ENCODE measurements around the gene CHRND.
A peak's percentile ranks its signal among the peaks of the same experiment; 100 is the strongest.

The CHRND gene

DNA sequence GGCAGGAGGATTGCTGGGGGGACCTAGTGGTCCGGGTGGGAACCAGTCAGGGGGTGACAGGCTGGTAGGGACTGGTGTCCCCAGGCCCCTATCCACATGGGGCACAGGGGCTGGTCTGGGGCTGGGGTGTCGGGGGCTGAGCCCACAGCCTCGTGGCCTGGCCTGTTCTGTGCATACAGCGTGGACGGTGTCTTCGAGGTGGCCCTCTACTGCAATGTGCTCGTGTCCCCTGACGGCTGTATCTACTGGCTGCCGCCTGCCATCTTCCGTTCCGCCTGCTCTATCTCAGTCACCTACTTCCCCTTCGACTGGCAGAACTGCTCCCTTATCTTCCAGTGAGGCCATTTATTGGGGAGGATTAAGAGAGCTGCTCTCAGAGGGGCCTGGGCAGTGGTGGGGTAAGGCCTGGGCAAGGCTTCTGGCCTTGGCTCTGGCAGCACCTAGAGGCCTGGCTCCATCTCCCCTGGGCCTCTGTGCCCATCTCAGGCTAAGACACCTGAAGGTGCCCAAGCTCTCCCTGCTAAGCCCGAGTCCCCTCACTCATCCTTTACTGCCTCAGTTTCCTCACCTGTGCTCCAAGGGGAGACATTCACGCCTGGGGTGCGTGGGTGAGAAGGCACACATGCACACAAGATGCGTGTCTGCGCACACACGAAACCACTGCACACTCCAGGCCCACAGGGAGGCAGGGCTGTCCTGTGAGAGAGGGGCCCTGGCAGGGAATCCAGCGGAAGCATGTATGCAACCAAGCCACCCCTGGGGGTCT, 15.4 kb downstream of the CHRND start:
- H3K4me3 ChIP-seq (ENCODE audit: low read depth, low read length), result no peak overlapping the region

DNA sequence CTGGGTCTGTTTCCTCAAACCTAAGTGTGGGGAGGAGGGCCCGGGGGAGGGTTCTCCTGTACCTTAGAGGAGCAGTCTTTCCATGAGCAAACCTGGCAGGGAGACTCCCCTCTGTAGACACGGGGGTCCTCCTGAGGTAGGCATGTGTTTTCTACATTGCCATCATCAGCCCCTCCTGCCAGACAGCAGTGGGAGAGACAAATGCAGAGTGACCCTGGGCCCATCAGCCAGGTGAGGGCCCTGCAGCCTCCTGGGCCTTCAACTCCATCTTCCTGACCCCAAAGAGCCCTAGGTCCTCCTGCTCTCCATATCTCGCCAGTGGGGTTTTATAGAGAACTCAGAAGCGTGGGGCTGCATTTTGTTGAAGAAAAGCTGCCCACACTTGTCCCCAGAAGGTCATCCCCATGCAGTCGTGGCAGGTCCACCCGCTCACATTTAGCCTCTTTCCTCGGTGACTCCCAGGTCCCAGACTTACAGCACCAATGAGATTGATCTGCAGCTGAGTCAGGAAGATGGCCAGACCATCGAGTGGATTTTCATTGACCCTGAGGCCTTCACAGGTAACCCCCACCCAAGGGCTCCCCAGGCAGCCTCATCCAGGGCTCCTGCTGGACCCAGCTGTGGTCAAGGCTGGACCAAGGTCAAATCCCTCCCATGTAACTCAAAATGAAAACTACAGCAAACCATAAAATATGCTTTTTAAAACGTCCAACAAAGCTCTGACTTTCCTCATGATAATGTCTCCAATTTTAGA, 16.2 kb downstream of the CHRND start:
- no peak overlapping the region for H3K4me3 ChIP-seq (ENCODE audit: low read depth, low read length)

DNA sequence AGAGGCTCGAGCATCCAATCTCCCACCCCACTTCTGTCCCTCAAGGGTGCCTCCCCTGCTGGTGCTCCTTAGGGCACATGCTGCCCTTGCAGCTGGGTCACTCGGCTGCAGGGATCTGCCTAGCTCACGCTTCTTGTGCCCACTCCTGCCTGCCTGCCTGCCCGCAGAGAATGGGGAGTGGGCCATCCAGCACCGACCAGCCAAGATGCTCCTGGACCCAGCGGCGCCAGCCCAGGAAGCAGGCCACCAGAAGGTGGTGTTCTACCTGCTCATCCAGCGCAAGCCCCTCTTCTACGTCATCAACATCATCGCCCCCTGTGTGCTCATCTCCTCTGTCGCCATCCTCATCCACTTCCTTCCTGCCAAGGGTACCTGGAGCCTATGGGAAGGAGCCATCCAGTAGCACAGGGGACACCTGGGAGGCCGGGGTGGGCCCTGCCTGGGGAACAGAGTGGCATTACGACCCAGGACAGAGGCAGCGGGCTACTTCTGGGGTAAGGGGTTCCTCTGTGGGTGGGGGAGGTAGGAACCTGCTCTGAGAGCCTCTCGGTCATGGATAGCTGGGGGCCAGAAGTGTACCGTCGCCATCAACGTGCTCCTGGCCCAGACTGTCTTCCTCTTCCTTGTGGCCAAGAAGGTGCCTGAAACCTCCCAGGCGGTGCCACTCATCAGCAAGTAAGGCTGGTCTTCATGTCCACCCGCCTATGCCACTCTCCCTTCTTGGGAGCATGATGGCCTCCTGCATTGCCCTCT, 16.9 kb downstream of the CHRND start:
- H3K4me3 ChIP-seq (ENCODE audit: low read depth, low read length), result no peak overlapping the region

GRCh38 chr2:232543491-232543890, 17.5 kb downstream of the CHRND start:
- no peak overlapping the region for H3K4me3 ChIP-seq (ENCODE audit: low read depth, low read length)

DNA sequence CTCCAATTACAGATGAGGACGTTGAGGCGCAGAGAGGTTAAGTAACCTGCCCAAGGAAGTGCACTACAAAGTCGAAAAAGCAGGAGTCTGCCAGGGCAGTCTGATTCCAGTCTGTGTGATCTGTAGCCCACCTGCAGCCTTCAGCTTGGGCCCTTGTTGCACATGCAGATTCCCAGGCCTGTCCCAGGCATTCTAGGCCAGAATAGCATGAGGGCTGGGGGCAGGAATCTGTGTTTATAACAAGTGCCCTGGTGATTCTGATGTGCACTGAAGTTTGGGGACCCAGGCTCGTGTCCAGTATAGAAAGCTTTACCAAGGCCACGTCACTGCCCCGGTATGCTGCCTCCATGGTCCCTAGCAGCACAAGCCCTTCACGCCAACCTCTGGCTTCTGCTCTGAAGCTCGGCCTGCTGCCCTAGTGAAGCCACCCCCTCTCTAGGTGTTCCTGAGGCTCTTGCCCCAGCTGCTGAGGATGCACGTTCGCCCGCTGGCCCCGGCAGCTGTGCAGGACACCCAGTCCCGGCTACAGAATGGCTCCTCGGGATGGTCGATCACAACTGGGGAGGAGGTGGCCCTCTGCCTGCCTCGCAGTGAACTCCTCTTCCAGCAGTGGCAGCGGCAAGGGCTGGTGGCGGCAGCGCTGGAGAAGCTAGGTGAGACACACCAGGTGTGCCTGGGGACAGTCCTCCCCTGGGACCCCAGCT, 18.1 kb downstream of the CHRND start:
- no peak overlapping the region for H3K4me3 ChIP-seq (ENCODE audit: low read depth, low read length)

- H3K4me3 ChIP-seq (ENCODE audit: low read depth, low read length), result no peak overlapping the region
These were observed 18.7 kb downstream of the CHRND start for GRCh38 chr2:232544674-232545073.

DNA sequence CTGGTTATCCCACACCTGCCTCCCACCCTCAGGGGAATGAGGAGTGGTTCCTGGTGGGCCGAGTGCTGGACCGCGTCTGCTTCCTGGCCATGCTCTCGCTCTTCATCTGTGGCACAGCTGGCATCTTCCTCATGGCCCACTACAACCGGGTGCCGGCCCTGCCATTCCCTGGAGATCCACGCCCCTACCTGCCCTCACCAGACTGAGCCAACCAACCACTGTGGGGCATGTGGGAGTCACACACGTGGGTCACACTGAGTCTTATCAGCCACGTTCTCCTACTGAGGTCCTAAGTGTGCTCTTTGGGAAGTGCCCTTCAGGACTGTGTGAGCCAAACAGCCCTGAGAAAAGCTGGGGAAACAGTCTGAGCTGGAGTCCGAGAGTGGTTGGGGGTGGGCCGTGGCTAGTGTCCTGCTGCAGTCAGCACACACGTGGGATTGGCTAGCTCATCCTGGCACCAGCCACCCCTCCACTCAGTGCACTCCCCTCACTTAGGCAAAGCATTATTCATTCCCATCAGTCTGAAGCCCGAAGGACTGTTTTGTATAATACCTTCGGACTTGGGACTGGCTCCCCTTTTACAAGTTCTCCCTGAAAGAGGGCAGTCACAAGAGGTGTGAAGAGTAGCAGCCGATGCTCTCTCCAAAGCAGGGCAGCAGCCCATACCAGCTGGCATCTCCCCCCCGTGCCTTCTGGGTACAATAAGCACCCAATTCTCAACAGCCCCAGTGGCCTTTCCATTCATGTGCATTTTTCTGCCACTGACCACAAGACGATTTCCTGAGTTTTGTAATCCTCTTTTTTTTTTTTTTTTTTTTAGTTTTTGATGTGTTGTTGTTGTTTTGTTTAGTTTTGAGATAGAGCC, 19.8 kb downstream of the CHRND start:
- no peak overlapping the region for H3K4me3 ChIP-seq (ENCODE audit: low read depth, low read length)

DNA sequence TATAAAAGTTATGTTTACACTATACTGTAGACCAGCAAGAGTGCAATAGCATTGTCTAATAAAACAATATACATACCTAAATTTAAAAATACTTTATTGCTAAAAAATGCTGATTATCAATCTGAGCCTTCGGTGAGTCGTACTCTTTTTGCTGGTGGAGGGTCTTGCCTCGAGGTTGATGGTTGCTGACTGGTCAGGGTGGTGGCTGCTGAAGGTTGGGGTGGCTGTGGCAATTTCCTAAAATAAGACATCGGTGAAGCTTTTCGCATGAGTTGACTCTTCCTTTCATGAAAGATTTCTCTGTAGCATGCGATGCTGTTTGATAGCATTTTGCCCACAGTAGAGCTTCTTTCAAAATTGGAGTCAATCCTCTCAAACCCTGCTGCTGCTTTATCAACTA, 22.0 kb downstream of the CHRND start:
- no peak overlapping the region for H3K4me3 ChIP-seq (ENCODE audit: low read depth, low read length)

- H3K4me3 ChIP-seq (ENCODE audit: low read depth, low read length), result peak overlapping the region; percentile 88
These were observed 23.8 kb downstream of the CHRND start for GRCh38 chr2:232549655-232550353.

- H3K4me3 ChIP-seq (ENCODE audit: low read depth, low read length), result peak within 1 kb of the TSS; percentile 88
These were observed 24.6 kb downstream of the CHRND start, which contains the start of the genes EIF4E2 and TIGD1 for GRCh38 chr2:232550354-232551249. Gene EIF4E2 (plus strand): TSS chr2:232550689. CDS start chr2:232550725, 36 bp downstream. Gene TIGD1 (minus strand): TSS chr2:232550557. CDS start chr2:232549882, 675 bp downstream.

- peak overlapping the region; percentile 88 for H3K4me3 ChIP-seq (ENCODE audit: low read depth, low read length)
These were observed 25.3 kb downstream of the CHRND start for GRCh38 chr2:232551250-232551638.

- peak overlapping the region; percentile 88 for H3K4me3 ChIP-seq (ENCODE audit: low read depth, low read length)
These were observed 25.8 kb downstream of the CHRND start for GRCh38 chr2:232551776-232552175.

- H3K4me3 ChIP-seq (ENCODE audit: low read depth, low read length), result no peak overlapping the region
These were observed 30.5 kb downstream of the CHRND start for GRCh38 chr2:232556426-232556825.

DNA sequence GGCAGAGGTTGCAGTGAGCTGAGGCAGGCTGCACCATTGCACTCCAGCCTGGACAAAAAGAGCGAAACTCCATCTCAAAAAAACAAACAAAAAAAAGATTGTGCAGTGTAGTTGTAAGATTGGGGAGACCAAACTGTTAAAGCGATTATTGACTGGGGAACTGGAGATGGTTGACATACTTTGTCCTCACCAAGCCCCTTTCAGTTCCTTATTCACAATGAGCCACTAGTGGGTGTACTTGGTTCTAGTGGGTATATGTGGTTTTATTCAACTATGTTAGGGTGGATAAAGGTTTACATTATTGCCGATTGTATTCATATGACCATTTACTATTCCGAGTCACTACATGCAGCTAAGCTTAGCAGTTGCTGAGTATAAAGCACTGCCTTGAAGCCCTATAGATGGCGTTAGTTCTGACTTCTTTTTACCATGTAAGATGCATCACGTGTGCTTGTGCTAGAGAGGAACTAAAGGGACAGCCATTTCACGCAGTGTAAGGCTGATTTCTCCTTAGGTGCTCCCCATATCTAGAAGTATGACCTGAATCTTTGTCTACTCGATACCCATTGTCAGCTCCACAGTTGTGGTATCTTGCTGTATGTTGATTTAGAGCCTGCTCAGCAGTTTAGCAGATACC, 36.7 kb downstream of the CHRND start:
- no peak overlapping the region for H3K4me3 ChIP-seq (ENCODE audit: low read depth, low read length)

DNA sequence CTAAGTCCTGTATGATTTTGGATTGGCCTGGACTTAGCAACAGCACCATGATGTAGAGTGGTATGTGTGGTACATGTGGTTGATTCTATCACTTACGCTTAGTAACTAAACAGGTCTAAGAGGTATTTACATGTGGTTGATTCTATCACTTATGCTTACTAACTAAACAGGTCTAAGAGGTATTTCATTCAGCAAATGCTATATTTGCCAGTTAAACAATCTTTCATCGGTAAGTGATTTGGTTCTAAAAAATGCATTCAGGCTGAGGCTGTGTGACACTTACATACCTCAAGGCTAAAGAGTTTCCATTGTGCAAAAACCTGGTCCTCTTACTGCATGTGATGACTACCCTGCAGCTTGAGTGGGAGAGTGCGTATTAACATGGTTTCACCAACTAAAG, 37.6 kb downstream of the CHRND start:
- H3K4me3 ChIP-seq (ENCODE audit: low read depth, low read length), result no peak overlapping the region

DNA sequence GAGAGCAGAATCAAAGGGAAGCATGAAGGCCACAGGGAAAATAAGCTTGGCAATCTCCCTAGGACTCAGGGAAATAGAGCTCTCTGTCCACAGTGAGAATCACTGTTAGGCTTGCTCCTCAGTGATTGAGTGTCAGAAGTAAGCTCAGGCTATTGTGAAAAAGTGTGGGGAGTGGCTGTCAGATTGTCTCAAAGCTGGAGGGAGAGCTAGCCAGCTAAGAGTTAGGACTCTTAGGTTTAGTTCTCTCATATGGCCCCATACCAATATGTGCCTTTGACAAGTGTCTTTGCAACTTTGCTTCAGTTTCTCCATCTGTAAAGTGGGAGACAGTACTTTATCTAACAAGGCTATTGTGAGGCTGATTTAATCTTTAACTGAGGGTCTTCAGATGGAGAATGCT, 41.8 kb downstream of the CHRND start:
- H3K4me3 ChIP-seq (ENCODE audit: low read depth, low read length), result no peak overlapping the region

DNA sequence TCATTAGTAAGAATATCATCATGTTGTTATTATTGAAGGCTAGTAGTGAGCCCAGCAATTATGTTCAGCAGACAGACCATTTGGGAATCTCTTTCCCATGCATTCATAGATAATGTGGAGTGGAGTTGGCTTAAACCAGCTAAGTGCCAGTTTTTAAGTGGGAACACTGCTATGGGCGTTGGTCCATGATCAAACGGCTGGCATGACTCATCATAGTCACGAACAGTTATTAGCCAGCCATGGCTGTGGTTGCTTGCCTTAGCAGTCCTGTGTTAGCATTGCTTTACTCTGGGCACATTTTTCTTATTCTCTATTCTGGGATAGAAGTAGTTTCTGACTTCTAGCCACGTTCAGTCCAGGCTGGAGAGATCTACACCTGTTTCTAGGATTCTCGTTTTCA, 42.2 kb downstream of the CHRND start:
- H3K4me3 ChIP-seq (ENCODE audit: low read depth, low read length), result no peak overlapping the region

DNA sequence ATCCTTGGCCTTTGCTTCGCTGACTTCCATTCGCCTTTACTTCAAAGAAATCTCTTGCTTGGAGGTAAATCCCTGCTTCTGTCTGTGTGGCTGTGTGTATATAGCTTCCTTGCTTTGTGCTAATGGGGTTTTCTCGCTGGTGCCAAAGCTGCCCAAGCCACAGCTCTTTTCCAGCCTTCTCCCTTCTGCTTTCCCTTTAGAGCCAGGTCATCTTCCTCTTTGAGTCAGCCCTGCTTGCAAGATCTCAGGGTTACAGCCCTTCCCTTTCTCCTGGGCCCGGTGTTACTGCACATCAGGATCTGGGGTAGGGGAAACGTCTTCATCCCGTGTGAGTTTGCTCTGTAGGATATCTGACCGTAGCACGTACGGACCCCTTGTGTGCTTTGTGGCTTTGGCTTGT, 43.6 kb downstream of the CHRND start:
- no peak overlapping the region for H3K4me3 ChIP-seq (ENCODE audit: low read depth, low read length)
